Measurements from ENCODE around the gene KIRREL3. TPM values are rescaled to one million over a fixed set of nuclear protein-coding genes. Genes with fewer than 3 reads are reported as not detected.

KIRREL3 gene
- total and polyA plus RNA-seq, 2 of the 8 experiments (the other 6 are each of a cell fraction or from before 2014, with no cell fraction given): 0.29 to 0.32 TPM

DNA sequence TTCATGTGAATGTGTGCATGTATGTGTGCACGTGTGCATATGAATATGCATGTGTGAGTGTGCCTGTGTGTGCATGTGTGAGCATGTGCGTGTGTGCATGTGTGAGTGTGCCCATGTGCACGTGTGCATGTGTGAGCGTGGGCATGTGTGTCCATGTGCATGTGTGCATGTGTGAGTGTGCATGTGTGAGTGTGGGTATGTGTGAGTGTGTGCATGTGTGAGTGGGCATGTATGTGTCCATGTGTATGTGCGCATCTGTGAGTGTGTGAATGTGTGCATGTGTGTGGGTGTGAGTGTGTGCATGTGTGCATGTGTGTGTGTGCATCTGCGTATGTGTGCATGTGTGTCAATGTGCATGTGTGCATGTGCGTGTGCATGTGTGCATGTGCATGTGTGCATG is 550.4 kb downstream of the KIRREL3 start (continued):
- TF ChIP-seq, protein P1, sequence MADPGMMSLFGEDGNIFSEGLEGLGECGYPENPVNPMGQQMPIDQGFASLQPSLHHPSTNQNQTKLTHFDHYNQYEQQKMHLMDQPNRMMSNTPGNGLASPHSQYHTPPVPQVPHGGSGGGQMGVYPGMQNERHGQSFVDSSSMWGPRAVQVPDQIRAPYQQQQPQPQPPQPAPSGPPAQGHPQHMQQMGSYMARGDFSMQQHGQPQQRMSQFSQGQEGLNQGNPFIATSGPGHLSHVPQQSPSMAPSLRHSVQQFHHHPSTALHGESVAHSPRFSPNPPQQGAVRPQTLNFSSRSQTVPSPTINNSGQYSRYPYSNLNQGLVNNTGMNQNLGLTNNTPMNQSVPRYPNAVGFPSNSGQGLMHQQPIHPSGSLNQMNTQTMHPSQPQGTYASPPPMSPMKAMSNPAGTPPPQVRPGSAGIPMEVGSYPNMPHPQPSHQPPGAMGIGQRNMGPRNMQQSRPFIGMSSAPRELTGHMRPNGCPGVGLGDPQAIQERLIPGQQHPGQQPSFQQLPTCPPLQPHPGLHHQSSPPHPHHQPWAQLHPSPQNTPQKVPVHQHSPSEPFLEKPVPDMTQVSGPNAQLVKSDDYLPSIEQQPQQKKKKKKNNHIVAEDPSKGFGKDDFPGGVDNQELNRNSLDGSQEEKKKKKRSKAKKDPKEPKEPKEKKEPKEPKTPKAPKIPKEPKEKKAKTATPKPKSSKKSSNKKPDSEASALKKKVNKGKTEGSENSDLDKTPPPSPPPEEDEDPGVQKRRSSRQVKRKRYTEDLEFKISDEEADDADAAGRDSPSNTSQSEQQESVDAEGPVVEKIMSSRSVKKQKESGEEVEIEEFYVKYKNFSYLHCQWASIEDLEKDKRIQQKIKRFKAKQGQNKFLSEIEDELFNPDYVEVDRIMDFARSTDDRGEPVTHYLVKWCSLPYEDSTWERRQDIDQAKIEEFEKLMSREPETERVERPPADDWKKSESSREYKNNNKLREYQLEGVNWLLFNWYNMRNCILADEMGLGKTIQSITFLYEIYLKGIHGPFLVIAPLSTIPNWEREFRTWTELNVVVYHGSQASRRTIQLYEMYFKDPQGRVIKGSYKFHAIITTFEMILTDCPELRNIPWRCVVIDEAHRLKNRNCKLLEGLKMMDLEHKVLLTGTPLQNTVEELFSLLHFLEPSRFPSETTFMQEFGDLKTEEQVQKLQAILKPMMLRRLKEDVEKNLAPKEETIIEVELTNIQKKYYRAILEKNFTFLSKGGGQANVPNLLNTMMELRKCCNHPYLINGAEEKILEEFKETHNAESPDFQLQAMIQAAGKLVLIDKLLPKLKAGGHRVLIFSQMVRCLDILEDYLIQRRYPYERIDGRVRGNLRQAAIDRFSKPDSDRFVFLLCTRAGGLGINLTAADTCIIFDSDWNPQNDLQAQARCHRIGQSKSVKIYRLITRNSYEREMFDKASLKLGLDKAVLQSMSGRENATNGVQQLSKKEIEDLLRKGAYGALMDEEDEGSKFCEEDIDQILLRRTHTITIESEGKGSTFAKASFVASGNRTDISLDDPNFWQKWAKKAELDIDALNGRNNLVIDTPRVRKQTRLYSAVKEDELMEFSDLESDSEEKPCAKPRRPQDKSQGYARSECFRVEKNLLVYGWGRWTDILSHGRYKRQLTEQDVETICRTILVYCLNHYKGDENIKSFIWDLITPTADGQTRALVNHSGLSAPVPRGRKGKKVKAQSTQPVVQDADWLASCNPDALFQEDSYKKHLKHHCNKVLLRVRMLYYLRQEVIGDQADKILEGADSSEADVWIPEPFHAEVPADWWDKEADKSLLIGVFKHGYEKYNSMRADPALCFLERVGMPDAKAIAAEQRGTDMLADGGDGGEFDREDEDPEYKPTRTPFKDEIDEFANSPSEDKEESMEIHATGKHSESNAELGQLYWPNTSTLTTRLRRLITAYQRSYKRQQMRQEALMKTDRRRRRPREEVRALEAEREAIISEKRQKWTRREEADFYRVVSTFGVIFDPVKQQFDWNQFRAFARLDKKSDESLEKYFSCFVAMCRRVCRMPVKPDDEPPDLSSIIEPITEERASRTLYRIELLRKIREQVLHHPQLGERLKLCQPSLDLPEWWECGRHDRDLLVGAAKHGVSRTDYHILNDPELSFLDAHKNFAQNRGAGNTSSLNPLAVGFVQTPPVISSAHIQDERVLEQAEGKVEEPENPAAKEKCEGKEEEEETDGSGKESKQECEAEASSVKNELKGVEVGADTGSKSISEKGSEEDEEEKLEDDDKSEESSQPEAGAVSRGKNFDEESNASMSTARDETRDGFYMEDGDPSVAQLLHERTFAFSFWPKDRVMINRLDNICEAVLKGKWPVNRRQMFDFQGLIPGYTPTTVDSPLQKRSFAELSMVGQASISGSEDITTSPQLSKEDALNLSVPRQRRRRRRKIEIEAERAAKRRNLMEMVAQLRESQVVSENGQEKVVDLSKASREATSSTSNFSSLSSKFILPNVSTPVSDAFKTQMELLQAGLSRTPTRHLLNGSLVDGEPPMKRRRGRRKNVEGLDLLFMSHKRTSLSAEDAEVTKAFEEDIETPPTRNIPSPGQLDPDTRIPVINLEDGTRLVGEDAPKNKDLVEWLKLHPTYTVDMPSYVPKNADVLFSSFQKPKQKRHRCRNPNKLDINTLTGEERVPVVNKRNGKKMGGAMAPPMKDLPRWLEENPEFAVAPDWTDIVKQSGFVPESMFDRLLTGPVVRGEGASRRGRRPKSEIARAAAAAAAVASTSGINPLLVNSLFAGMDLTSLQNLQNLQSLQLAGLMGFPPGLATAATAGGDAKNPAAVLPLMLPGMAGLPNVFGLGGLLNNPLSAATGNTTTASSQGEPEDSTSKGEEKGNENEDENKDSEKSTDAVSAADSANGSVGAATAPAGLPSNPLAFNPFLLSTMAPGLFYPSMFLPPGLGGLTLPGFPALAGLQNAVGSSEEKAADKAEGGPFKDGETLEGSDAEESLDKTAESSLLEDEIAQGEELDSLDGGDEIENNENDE (IDR thresholded peaks at IDR 0.05; ENCODE audit: insufficient replicate concordance, low read length): no peak
- TF ChIP-seq SUZ12 (IDR thresholded peaks at IDR 0.05; ENCODE audit: low read length): no peak
- no peak for TF ChIP-seq EGR1 (IDR thresholded peaks at IDR 0.05; ENCODE audit: borderline replicate concordance, low read depth, low read length)
- no peak for TF ChIP-seq POLR2A (IDR thresholded peaks at IDR 0.05; ENCODE audit: control extremely low read depth in 1 of 2, low read depth in 2 of 2, low read length in 2 of 2)
- no peak for TF ChIP-seq CEBPB (IDR thresholded peaks at IDR 0.05; ENCODE audit: low read depth, low read length)
- no peak for TF ChIP-seq SAP30 (IDR thresholded peaks at IDR 0.05; ENCODE audit: insufficient read depth, insufficient replicate concordance, low read length)
- TF ChIP-seq SIRT6 (IDR thresholded peaks at IDR 0.05; ENCODE audit: low read length): no peak
- no peak for TF ChIP-seq TBP (IDR thresholded peaks at IDR 0.05; ENCODE audit: low read depth, low read length)

All from H1 (cell line).